Endodermal cell (in vitro differentiated cells): ENCODE results near the gene ANO1. TPM values are rescaled to one million over a fixed set of nuclear protein-coding genes. Genes with fewer than 3 reads are reported as not detected.

Experiments
- DNase-seq: peaks from one replicate; pipeline ENCODE4 v3.0.0-alpha.2; 2017
- H3K27ac ChIP-seq: 2 replicates; pipeline ENCODE4 v1.5.1; 2013; ENCODE audit warnings: mild to moderate bottlenecking, low read depth, low read length, moderate library complexity
- H3K27me3 ChIP-seq: 2 replicates; pipeline ENCODE4 v1.6.1; 2013; ENCODE audit warnings: mild to moderate bottlenecking, low read length, moderate library complexity; ENCODE audit not compliant: insufficient read depth, control insufficient read depth, poor library complexity, severe bottlenecking
- H3K36me3 ChIP-seq: 2 replicates; pipeline ENCODE4 v1.7.0; 2013; ENCODE audit warnings: mild to moderate bottlenecking, low read length, moderate library complexity; ENCODE audit not compliant: control insufficient read depth, insufficient read depth
- H3K4me1 ChIP-seq: one replicate; pipeline ENCODE4 v1.7.0; 2013; ENCODE audit warnings: low read length; ENCODE audit not compliant: control insufficient read depth, insufficient read depth
- H3K4me3 ChIP-seq: 2 replicates; pipeline ENCODE4 v1.5.1; 2013; ENCODE audit warnings: mild to moderate bottlenecking, low read length, moderate library complexity
- H3K9ac ChIP-seq: 2 replicates; pipeline ENCODE4 v1.6.1; 2013; ENCODE audit warnings: mild to moderate bottlenecking, low read length, moderate library complexity; ENCODE audit not compliant: poor library complexity, severe bottlenecking; ENCODE audit errors: extremely low read depth
- H3K9me3 ChIP-seq: 2 replicates; pipeline ENCODE4 v1.6.1; 2013; ENCODE audit warnings: mild to moderate bottlenecking, low read length, moderate library complexity; ENCODE audit not compliant: control insufficient read depth
- H3K27ac Mint-ChIP-seq: 2 replicates; pipeline ENCODE4 v1.8.0; 2020; ENCODE audit warnings: mixed read lengths
- H3K27me3 Mint-ChIP-seq: 2 replicates; pipeline ENCODE4 v1.8.0; 2021; ENCODE audit warnings: mild to moderate bottlenecking, mixed read lengths; ENCODE audit not compliant: insufficient read depth
- H3K36me3 Mint-ChIP-seq: 2 replicates; pipeline ENCODE4 v1.8.0; 2020; ENCODE audit warnings: low read depth, mixed read lengths
- H3K4me1 Mint-ChIP-seq: 2 replicates; pipeline ENCODE4 v1.8.0; 2020; ENCODE audit warnings: mixed read lengths
- H3K4me3 Mint-ChIP-seq: 2 replicates; pipeline ENCODE4 v1.8.0; 2020; ENCODE audit warnings: mild to moderate bottlenecking, moderate library complexity, mixed read lengths
- H3K9me3 Mint-ChIP-seq: 2 replicates; pipeline ENCODE4 v1.8.0; 2020; ENCODE audit warnings: mild to moderate bottlenecking, mixed read lengths
- CTCF ChIP-seq: fragments of 200-600 bp; sonication (generic); conservative IDR thresholded peaks from 2 replicates; pipeline ENCODE4 v1.5.0; 2021; ENCODE audit warnings: antibody characterized with exemption, mild to moderate bottlenecking
- whole genome bisulfite sequencing, 2 experiments: methylation state at CpG; one replicate each; pipeline versions ENCODE4 v1.1.5 to v1.1.7; 2013; ENCODE audit warnings: missing lambda C conversion rate in 2 of 2, mixed read lengths in 1 of 2; ENCODE audit not compliant: insufficient coverage in 1 of 2, insufficient read length in 1 of 2; 5-methylcytosine and 5-hydroxymethylcytosine counted together
- total RNA-seq, 2 donors: library from RNA; stranded (reverse); fragmentation: NEBNext Ultra II Directional in 1 of 2; extraction: Animal tissue kit (Norgen Biotek cat#: 25700) in 1 of 2; gene quantifications; 2 replicates in 1 of 2; 3 replicates in 1 of 2; pipeline ENCODE4 v1.2.1, GENCODE V29; 2021

The ANO1 gene
- total RNA-seq, 2 donors from 2014 or later: 3.0 to 7.7 TPM

GRCh38 chr11:70067591-70068341, 10.4 kb upstream of the ANO1 start:
- H3K4me1 Mint-ChIP-seq: peaks cover 25% of the 10 kb centered on the region
- no peaks in the 10 kb centered on the region for H3K9me3 ChIP-seq
- H3K27ac Mint-ChIP-seq: no peak overlapping the region
- peaks cover 16% of the 10 kb centered on the region for H3K27me3 Mint-ChIP-seq
- peaks cover 6% of the 10 kb centered on the region for H3K4me1 ChIP-seq
- WGBS, 2 experiments: 58 to 67% methylated on average over 9 to 20 of the region's 20 CpGs
- peak; percentile 51 for TF ChIP-seq CTCF
- peaks cover 29% of the 10 kb centered on the region for H3K27me3 ChIP-seq
- no peaks in the 10 kb centered on the region for H3K36me3 ChIP-seq
- no peak overlapping the region for H3K4me3 Mint-ChIP-seq
- H3K27ac ChIP-seq: no peak overlapping the region
- H3K36me3 Mint-ChIP-seq: no peaks in the 10 kb centered on the region
- H3K9ac ChIP-seq: no peak overlapping the region
- peak; percentile 87 for DNase-seq
- H3K9me3 Mint-ChIP-seq: no peaks in the 10 kb centered on the region
- no peak overlapping the region for H3K4me3 ChIP-seq

- Histone ChIP-seq H3K4me1 (peaks cover 6% of the 10 kb centered on the region), H3K9me3 (no peaks in the 10 kb centered on the region), H3K4me3 (no peak overlapping the region), H3K36me3 (no peaks in the 10 kb centered on the region), H3K27ac (no peak overlapping the region), H3K9ac (no peak overlapping the region), H3K27me3 (peaks cover 35% of the 10 kb centered on the region)
- Mint-ChIP-seq H3K27me3 (peaks cover 22% of the 10 kb centered on the region), H3K4me1 (peaks cover 30% of the 10 kb centered on the region), H3K4me3 (no peak overlapping the region), H3K27ac (no peak overlapping the region), H3K36me3 (no peaks in the 10 kb centered on the region), H3K9me3 (no peaks in the 10 kb centered on the region)
- WGBS, 2 experiments: 74 to 81% methylated on average over 3 to 6 of the region's 6 CpGs
- no peak for DNase-seq
- TF ChIP-seq CTCF: no peak
Observed at GRCh38 chr11:70068345-70068744, 9.8 kb upstream of the ANO1 start.

GRCh38 chr11:70068950-70069349, 9.2 kb upstream of the ANO1 start:
- H3K27ac ChIP-seq: no peak overlapping the region
- TF ChIP-seq CTCF: no peak
- Mint-ChIP-seq H3K36me3 (no peaks in the 10 kb centered on the region), H3K4me3 (no peak overlapping the region), H3K9me3 (no peaks in the 10 kb centered on the region), H3K4me1 (peaks cover 34% of the 10 kb centered on the region), H3K27ac (no peak overlapping the region), H3K27me3 (peaks cover 27% of the 10 kb centered on the region)
- no peak overlapping the region for H3K9ac ChIP-seq
- no peak overlapping the region for H3K4me3 ChIP-seq
- H3K36me3 ChIP-seq: no peaks in the 10 kb centered on the region
- H3K9me3 ChIP-seq: no peaks in the 10 kb centered on the region
- peaks cover 6% of the 10 kb centered on the region for H3K4me1 ChIP-seq
- H3K27me3 ChIP-seq: peaks cover 41% of the 10 kb centered on the region
- no peak for DNase-seq
- 100% methylated on average over 1 to 2 of the region's 2 CpGs for WGBS, 2 experiments
